Adrenal gland (tissue), 5 donors: Measurements from ENCODE around the gene MLXIPL.
"Not testable (repeated sequence)": the region's sequence is repeated elsewhere in the genome, so short reads cannot be mapped to it uniquely, and the experiment has no call there.

Experiments used
- POLR2A ChIP-seq, 2 donors: fragments of 450-650 bp; IDR thresholded peaks; one replicate each; pipeline ENCODE4 v1.6.1; 2017; ENCODE audit warnings: antibody characterized with exemption in 2 of 2, mild to moderate bottlenecking in 2 of 2, moderate library complexity in 1 of 2
- TF ChIP-seq, protein P1 (sequence below), 6 experiments: fragments of 450-650 bp in 4 of 6; fragments of 200-600 bp in 2 of 6; sonication (generic) in 1 of 6; IDR thresholded peaks; 1 replicate in 5 of 6; 2 replicates in 1 of 6; pipeline versions ENCODE4 v1.5.1 to v1.8.0; 2016 to 2021; ENCODE audit warnings: antibody characterized with exemption in 6 of 6, mild to moderate bottlenecking in 2 of 6, moderate library complexity in 1 of 6
- donor health status: DM: no; HTN: no; CAD: no.

- TF ChIP-seq, protein P1, sequence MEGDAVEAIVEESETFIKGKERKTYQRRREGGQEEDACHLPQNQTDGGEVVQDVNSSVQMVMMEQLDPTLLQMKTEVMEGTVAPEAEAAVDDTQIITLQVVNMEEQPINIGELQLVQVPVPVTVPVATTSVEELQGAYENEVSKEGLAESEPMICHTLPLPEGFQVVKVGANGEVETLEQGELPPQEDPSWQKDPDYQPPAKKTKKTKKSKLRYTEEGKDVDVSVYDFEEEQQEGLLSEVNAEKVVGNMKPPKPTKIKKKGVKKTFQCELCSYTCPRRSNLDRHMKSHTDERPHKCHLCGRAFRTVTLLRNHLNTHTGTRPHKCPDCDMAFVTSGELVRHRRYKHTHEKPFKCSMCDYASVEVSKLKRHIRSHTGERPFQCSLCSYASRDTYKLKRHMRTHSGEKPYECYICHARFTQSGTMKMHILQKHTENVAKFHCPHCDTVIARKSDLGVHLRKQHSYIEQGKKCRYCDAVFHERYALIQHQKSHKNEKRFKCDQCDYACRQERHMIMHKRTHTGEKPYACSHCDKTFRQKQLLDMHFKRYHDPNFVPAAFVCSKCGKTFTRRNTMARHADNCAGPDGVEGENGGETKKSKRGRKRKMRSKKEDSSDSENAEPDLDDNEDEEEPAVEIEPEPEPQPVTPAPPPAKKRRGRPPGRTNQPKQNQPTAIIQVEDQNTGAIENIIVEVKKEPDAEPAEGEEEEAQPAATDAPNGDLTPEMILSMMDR (IDR thresholded peaks at IDR 0.05) = not testable (repeated sequence)
- not testable (repeated sequence) for TF ChIP-seq POLR2A (IDR thresholded peaks at IDR 0.05)
Observed at GRCh38 chr7:73607692-73607983, 16.7 kb downstream of the MLXIPL start.
